Measurements from ENCODE around the gene SCUBE1. TPM values are rescaled to one million over a fixed set of nuclear protein-coding genes. Genes with fewer than 3 reads are reported as not detected.

SCUBE1 gene
- polyA plus RNA-seq, 1 of the 3 experiments (the other 2 are of a cell fraction): 0.56 TPM

DNA sequence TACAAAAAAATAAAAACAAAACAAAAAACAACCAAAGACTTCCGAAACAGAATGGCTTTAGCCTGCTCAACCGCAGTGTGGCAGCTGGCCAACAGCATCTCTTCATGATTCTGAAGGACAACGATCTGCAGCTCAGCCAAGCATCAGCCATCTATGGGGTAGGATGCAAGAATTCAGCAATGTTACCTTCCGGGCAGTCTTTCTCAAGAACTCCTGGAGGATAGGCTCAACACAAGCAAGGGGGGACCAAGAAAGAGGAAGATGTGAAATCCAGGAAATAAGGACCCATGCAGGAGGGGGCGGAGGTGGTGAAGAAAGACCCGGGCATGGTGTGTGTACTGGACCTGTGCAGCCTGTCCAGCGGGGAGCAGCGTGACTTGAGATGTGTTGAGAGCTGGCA lies 195.4 kb downstream of the SCUBE1 start:
- Histone ChIP-seq H3K9ac (no peak overlapping the region), H3K4me2 (no peak overlapping the region), H3K36me3 (replicated peaks in 1 of 2; ENCODE audit: control insufficient read depth in 1 of 2, insufficient read depth in 2 of 2, low read length in 1 of 2) (no peaks in the 10 kb centered on the region), H3K79me2 (ENCODE audit: insufficient read depth) (peaks cover 16% of the 10 kb centered on the region), H3K27ac (ENCODE audit: low read depth in 2 of 2, low read length in 1 of 2) (no peak overlapping the region), H3K4me1 (ENCODE audit: control insufficient read depth in 1 of 2, insufficient read depth in 2 of 2, low read depth in 1 of 2, low read length in 1 of 2) (peaks cover 0 to 5% of the 10 kb centered on the region in 2 experiments; a peak in 1 of 4 replicates), H3K9me2 (no peaks in the 10 kb centered on the region), H3K4me3 (ENCODE audit: low read depth in 2 of 2, low read length in 1 of 2) (no peak overlapping the region), H4K20me1 (ENCODE audit: insufficient read depth) (no peaks in the 10 kb centered on the region), H3K27me3 (ENCODE audit: insufficient read depth) (no peaks in the 10 kb centered on the region), H2AFZ (ENCODE audit: low read depth) (no peak overlapping the region), H3F3A (replicated peaks; ENCODE audit: insufficient read depth) (no peaks in the 10 kb centered on the region), H3K9me3 (no peaks in the 10 kb centered on the region)
- WGBS (ENCODE audit: low lambda C conversion rate): 72% methylated on average over 8 of the region's 8 CpGs
- DNase-seq: no peak
- TF ChIP-seq FOXJ3 (CRISPR knock-in tag; IDR thresholded peaks at IDR 0.05) (no peak), TCF12 (IDR thresholded peaks at IDR 0.05) (no peak), GATA2 (CRISPR knock-in tag; IDR thresholded peaks at IDR 0.05) (no peak), MEF2A (IDR thresholded peaks at IDR 0.05; ENCODE audit: borderline replicate concordance, low read depth) (no peak), SIN3A (IDR thresholded peaks at IDR 0.05; ENCODE audit: borderline replicate concordance, low read depth, low read length) (no peak), MXI1 (IDR thresholded peaks at IDR 0.05; ENCODE audit: low read depth, low read length) (no peak), SMC3 (IDR thresholded peaks at IDR 0.05; ENCODE audit: low read depth, low read length) (no peak), RAD21 (IDR thresholded peaks at IDR 0.05; ENCODE audit: low read length) (no peak), IRF3 (IDR thresholded peaks at IDR 0.05; ENCODE audit: low read depth, low read length) (no peak), NFIC (IDR thresholded peaks at IDR 0.05; ENCODE audit: borderline replicate concordance) (no peak), EP300 (IDR thresholded peaks at IDR 0.05; ENCODE audit: borderline replicate concordance in 1 of 2, low read depth in 1 of 2, low read length in 1 of 2) (no peak), POLR2AphosphoS5 (IDR thresholded peaks at IDR 0.05; ENCODE audit: low read depth, low read length) (no peak)
- ChIA-PET CTCF (no interaction called here), POLR2A (no interaction called here)

Other genes with a start within 250 kb of the SCUBE1 start
- gene BIK, start 232.6 kb downstream of the SCUBE1 start, polyA plus RNA-seq (2012; rRNA removed): 0.24 and 0.66 TPM in 2 replicates
- gene MCAT, start 200.0 kb downstream of the SCUBE1 start, polyA plus RNA-seq (2012; rRNA removed): 12.0 and 13.1 TPM in 2 replicates
- gene TSPO, start 191.8 kb downstream of the SCUBE1 start, polyA plus RNA-seq (2012; rRNA removed): 156 and 158 TPM in 2 replicates
- 9.3 and 11.5 TPM in 2 replicates for gene TTLL12, start 156.2 kb downstream of the SCUBE1 start, polyA plus RNA-seq (2012; rRNA removed)
- 0.03 and 0.05 TPM in 2 replicates for gene MPPED1, start 68.6 kb upstream of the SCUBE1 start, polyA plus RNA-seq (2012; rRNA removed)

All from SK-N-SH (cell line).